Bronchial smooth muscle cell (primary cell): ENCODE measurements around the gene MED10. TPM values are rescaled to one million over a fixed set of nuclear protein-coding genes. Genes with fewer than 3 reads are reported as not detected.

Experiments used
- total RNA-seq: library from RNA; depleted of rRNA; stranded (reverse); fragments of >200 nt; gene quantifications from 2 replicates; pipeline ENCODE4 v1.2.1, GENCODE V29; 2014

The MED10 gene
- 9.0 and 10.4 TPM in 2 replicates for total RNA-seq

DNA sequence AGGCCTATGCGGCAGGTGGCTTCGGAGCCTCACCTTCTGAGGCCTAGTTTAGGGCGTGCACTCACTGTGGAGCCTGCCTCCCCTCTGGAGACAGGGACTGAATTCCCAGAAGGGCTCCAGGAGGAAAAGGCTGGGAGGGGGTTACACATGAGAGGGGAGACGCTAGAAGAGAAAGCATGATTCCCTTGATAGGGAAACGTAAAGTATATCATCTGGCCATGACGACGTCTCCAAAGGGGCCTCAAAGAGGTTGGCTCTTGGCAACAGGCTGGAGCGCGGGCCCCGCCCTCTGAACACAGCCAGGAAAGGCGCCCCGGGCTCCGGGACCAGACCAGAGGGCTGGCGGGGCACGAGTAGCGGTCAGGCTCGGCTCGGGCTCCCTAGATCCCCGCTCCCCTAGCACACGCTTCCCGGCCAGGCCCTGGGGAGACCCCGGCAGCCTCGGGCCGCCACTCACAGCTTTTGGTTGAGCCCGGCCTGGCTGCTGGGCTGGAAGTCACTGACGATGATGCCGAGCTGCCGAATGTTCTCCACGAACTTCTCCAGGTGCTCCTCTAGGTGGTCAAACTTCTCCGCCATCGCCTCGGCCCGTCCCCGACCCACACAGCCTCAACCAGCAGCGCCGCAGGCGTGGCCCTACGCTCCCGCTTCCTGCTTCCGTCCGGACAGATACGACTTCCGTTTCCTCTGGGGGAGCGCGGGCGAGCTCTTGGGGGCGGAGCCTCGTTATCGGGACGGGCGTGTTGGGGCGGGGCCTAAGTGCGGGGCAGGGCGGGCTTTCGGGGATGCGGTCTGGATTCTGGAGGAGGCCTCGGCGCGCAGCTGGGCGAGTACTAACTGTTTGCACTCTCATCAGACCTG is at the start of gene MED10:
TSS of gene MED10 (minus strand) at position 643 of the 861 bp plus-strand sequence. CDS start at position 579, 64 bp downstream.

Other genes starting within 250 kb of the MED10 start
- gene UBE2QL1, start 70.3 kb upstream of the MED10 start, total RNA-seq, result under 0.01 TPM in 1 of 2 replicates, not detected in the other